Nephron progenitor cell (in vitro differentiated cells): ENCODE measurements around the gene INSR.

Experiments used
- DNase-seq: peaks from one replicate; pipeline ENCODE4 v3.0.0; 2021
- H3K27ac Mint-ChIP-seq: 2 replicates; pipeline ENCODE4 v1.8.0; 2021; ENCODE audit warnings: mild to moderate bottlenecking, moderate library complexity, mixed read lengths
- H3K27me3 Mint-ChIP-seq: 2 replicates; pipeline ENCODE4 v1.8.0; 2021; ENCODE audit warnings: mild to moderate bottlenecking, low read depth, mixed read lengths; ENCODE audit not compliant: poor library complexity
- H3K36me3 Mint-ChIP-seq: 2 replicates; pipeline ENCODE4 v1.8.0; 2021; ENCODE audit warnings: low read depth, mixed read lengths
- H3K4me1 Mint-ChIP-seq: 2 replicates; pipeline ENCODE4 v1.8.0; 2021; ENCODE audit warnings: mixed read lengths
- H3K4me3 Mint-ChIP-seq: 2 replicates; pipeline ENCODE4 v1.8.0; 2021; ENCODE audit warnings: mild to moderate bottlenecking, moderate library complexity, mixed read lengths
- H3K9me3 Mint-ChIP-seq: 2 replicates; pipeline ENCODE4 v1.8.0; 2021; ENCODE audit warnings: mild to moderate bottlenecking, moderate library complexity, mixed read lengths
- TF ChIP-seq, protein P1 (sequence below): fragments of 200-600 bp; sonication (generic); IDR thresholded peaks from 2 replicates; pipeline ENCODE4 v1.5.0; 2021; ENCODE audit warnings: antibody characterized with exemption

The INSR gene

DNA sequence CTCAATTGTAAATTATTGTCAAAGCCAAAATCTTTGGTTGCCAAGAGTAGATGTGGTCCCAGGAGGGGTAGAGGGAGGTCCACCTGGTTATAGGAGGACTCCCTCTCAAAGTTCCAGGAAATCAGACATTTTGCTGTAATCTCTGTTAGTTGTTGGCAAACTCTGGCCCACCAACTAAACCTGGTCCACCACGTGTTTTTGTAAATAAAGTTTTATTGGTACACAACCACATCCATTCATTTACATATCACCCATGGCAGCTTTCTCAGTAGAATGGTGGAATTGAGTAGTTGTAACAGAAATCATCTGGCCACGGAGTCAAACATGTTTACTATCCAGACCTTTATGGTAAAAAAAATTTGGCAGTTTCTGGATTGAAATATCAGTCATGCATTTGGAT, 154.1 kb downstream of the INSR start:
- TF ChIP-seq, protein P1, sequence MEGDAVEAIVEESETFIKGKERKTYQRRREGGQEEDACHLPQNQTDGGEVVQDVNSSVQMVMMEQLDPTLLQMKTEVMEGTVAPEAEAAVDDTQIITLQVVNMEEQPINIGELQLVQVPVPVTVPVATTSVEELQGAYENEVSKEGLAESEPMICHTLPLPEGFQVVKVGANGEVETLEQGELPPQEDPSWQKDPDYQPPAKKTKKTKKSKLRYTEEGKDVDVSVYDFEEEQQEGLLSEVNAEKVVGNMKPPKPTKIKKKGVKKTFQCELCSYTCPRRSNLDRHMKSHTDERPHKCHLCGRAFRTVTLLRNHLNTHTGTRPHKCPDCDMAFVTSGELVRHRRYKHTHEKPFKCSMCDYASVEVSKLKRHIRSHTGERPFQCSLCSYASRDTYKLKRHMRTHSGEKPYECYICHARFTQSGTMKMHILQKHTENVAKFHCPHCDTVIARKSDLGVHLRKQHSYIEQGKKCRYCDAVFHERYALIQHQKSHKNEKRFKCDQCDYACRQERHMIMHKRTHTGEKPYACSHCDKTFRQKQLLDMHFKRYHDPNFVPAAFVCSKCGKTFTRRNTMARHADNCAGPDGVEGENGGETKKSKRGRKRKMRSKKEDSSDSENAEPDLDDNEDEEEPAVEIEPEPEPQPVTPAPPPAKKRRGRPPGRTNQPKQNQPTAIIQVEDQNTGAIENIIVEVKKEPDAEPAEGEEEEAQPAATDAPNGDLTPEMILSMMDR, result no peak
- Mint-ChIP-seq H3K9me3 (peaks cover 20% of the 10 kb centered on the region), H3K27ac (no peak overlapping the region), H3K36me3 (peaks cover 66% of the 10 kb centered on the region), H3K4me3 (no peak overlapping the region), H3K27me3 (no peaks in the 10 kb centered on the region), H3K4me1 (no peaks in the 10 kb centered on the region)
- no peak for DNase-seq

DNA sequence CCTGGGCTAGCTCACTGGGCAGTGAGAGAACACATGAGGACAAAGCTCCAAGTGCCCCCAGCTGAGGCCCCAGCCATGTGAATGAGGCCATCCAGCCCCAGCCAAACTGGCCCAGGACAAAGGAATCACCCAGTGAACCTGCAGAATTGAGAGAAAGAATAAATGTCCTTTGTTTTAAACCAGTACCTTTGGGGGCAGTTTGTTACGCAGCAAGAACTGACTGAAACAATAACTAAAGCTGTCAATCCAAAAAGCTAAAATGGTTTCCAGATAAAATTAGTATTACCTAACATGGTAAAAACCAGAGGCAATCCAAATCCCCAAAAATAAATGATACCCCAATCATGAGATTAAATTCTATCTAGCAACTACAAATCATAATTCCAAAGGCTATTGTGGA, 155.1 kb downstream of the INSR start:
- TF ChIP-seq, protein P1, result no peak
- H3K27ac Mint-ChIP-seq, result no peak overlapping the region
- no peak overlapping the region for H3K4me3 Mint-ChIP-seq
- no peak for DNase-seq
- peaks cover 20% of the 10 kb centered on the region for H3K9me3 Mint-ChIP-seq
- H3K36me3 Mint-ChIP-seq, result peaks cover 71% of the 10 kb centered on the region
- peaks cover 5% of the 10 kb centered on the region for H3K4me1 Mint-ChIP-seq
- no peaks in the 10 kb centered on the region for H3K27me3 Mint-ChIP-seq

DNA sequence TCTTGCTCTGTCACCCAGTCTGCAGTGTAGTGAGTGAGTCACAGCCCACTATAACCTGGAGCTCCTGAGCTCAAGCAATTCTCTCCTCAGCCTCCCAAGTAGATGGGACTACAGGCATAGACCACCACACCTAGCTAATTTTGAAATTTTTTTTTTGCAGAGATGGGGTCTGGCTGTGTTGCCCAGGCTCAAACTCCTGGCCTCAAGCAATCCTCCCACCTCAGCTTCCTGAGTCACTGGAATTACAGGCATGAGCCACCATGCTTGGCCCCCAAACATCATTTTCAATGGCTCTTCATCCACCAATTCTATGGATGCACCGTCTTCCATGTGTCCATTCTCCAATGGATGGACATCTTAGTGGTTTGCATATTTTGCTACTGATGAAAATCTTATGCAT, 155.8 kb downstream of the INSR start:
- Mint-ChIP-seq H3K4me3 (no peak overlapping the region), H3K9me3 (peaks cover 20% of the 10 kb centered on the region), H3K27me3 (no peaks in the 10 kb centered on the region), H3K27ac (no peak overlapping the region), H3K4me1 (peaks cover 5% of the 10 kb centered on the region), H3K36me3 (peaks cover 69% of the 10 kb centered on the region)
- TF ChIP-seq, protein P1, result no peak
- DNase-seq, result no peak

DNA sequence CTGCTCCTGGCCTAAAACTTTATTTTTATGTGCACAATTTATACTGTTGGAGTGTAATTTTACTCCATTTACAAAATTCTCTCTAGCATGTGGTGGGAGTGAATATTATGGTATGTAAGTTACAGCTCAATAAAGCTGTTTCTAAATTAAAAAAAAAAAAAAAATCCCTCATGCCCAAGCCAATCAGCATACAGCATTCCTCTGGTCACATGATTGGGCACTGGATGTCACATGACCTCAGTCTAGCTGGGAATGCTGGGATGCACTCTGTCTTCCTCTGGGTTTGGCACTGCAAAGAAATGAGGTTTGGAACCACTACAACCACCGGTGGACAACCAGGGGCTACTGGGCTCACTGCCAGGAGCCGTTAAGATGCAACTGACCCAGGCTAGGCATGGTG, 157.1 kb downstream of the INSR start:
- H3K9me3 Mint-ChIP-seq, result peaks cover 20% of the 10 kb centered on the region
- peaks cover 60% of the 10 kb centered on the region for H3K36me3 Mint-ChIP-seq
- DNase-seq, result no peak

DNA sequence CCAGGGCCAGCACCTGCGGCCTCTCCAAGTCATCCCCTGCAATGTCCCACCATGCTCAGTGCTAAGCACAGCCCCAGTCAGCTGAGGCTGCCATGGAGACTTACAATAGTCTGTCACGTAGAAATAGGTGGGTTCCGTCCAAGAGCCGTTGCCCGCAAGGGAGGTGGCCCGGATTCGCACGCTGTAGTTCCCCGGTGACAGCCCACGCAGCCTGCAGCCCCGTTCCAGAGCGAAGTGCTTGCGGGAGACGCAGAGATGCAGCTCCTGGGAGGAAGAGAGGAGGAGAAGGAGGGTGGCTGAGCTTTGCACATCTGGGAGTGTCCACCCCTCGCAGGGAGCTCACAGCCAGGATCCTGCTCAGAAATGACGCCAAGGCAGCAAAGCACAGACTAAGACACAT, 162.2 kb downstream of the INSR start:
- peaks cover 2% of the 10 kb centered on the region for H3K9me3 Mint-ChIP-seq
- no peak for DNase-seq
- peaks cover 54% of the 10 kb centered on the region for H3K36me3 Mint-ChIP-seq
- H3K27ac Mint-ChIP-seq, result peak overlapping the region; percentile 69
- no peak overlapping the region for H3K4me3 Mint-ChIP-seq
- H3K27me3 Mint-ChIP-seq, result peaks cover 3% of the 10 kb centered on the region
- TF ChIP-seq, protein P1, result no peak
- peaks cover 5% of the 10 kb centered on the region for H3K4me1 Mint-ChIP-seq

More for the DNA sequence above, 157.1 kb downstream of the INSR start:
- H3K4me1 Mint-ChIP-seq, result peaks cover 5% of the 10 kb centered on the region
- no peak overlapping the region for H3K4me3 Mint-ChIP-seq
- TF ChIP-seq, protein P1, result no peak
- H3K27me3 Mint-ChIP-seq, result peaks cover 1% of the 10 kb centered on the region
- H3K27ac Mint-ChIP-seq, result no peak overlapping the region

DNA sequence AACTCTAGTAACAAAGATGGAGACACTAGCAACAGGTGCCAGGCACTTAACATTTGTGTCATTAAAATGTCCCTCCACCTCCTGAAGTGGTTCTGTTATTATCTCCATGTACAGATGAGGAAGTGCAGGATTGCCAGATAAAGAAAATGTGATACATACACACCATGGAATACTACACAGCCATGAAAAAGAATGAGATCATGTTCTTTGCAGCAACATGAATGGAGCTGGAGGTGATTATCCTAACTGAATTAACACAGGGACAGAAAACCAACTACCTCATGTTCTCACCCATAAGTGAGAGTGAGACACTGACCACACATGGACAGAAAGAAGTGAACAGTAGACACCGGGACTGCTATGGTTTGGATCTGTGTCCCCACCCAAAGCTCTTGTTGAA, 164.2 kb downstream of the INSR start:
- no peak for DNase-seq
- Mint-ChIP-seq H3K27ac (no peak overlapping the region), H3K4me1 (peaks cover 5% of the 10 kb centered on the region), H3K36me3 (peaks cover 61% of the 10 kb centered on the region), H3K4me3 (no peak overlapping the region), H3K27me3 (peaks cover 3% of the 10 kb centered on the region), H3K9me3 (peaks cover 22% of the 10 kb centered on the region)
- TF ChIP-seq, protein P1, result no peak
